Measurements from ENCODE around the gene UMODL1.

DNA sequence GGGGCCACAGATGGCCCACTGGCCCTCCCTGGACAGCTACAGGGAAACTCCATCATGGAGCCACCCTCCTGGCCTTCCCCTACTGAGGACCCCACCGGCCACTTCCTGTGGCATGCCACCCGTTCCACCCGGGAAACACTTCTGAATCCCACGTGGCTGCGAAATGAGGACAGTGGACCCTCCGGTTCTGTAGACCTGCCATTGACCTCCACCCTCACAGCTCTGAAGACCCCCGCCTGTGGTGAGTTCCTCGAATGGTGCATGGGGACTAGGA is 40.3 kb downstream of the UMODL1 start:
- TF ChIP-seq POLR2AphosphoS5 (IDR thresholded peaks at IDR 0.05; ENCODE audit: borderline replicate concordance, low read depth, low read length) (no peak), EZH2 (IDR thresholded peaks at IDR 0.05) (no peak), FOXP2 (optimal IDR thresholded peaks at IDR 0.05; ENCODE audit: control extremely low read depth, extremely low read length, insufficient read depth) (no peak)
